Fibroblast of lung (primary cell): ENCODE data around the gene NR2F2. TPM values are rescaled to one million over a fixed set of nuclear protein-coding genes. Genes with fewer than 3 reads are reported as not detected.

ENCODE experiments used
- DNase-seq, 2 donors: peaks; one replicate each; pipeline versions ENCODE4 v3.0.0 to v3.0.0-alpha.2; 2010; ENCODE audit warnings: low read depth in 2 of 2
- H2AFZ ChIP-seq: 2 replicates; pipeline ENCODE4 v1.5.1; 2012; ENCODE audit warnings: low read length, control low read depth, inconsistent platforms
- H3K27ac ChIP-seq: 2 replicates; pipeline ENCODE4 v1.5.1; 2011; ENCODE audit warnings: low read length, control low read depth; ENCODE audit not compliant: insufficient read depth
- H3K27me3 ChIP-seq: 2 replicates; pipeline ENCODE4 v1.5.1; 2011; ENCODE audit warnings: mild to moderate bottlenecking, low read length; ENCODE audit not compliant: control insufficient read depth, insufficient read depth
- H3K36me3 ChIP-seq: 2 replicates; pipeline ENCODE4 v1.5.1; 2011; ENCODE audit warnings: low read length; ENCODE audit not compliant: control insufficient read depth, insufficient read depth
- H3K4me1 ChIP-seq: 2 replicates; pipeline ENCODE4 v1.5.1; 2011; ENCODE audit warnings: low read length; ENCODE audit not compliant: control insufficient read depth, insufficient read depth; ENCODE audit errors: extremely low read depth
- H3K4me2 ChIP-seq: 2 replicates; pipeline ENCODE4 v1.5.1; 2011; ENCODE audit warnings: low read length, control low read depth; ENCODE audit not compliant: insufficient read depth; ENCODE audit errors: extremely low read depth
- H3K4me3 ChIP-seq, 4 experiments: fragments of 200-600 bp in 1 of 4; sonication (generic) in 1 of 4; replicated peaks in 1 of 4; 2 replicates each; pipeline ENCODE4 v1.5.1; 2011 to 2016; ENCODE audit warnings: low read length in 4 of 4, low read depth in 3 of 4, mild to moderate bottlenecking in 3 of 4, control low read depth in 2 of 4, inconsistent platforms in 1 of 4, mixed read lengths in 1 of 4; ENCODE audit not compliant: insufficient read depth in 1 of 4; ENCODE audit errors: control extremely low read depth in 1 of 4
- H3K79me2 ChIP-seq: 2 replicates; pipeline ENCODE4 v1.5.1; 2012; ENCODE audit warnings: mild to moderate bottlenecking, low read length, inconsistent platforms; ENCODE audit not compliant: control insufficient read depth, insufficient read depth
- H3K9ac ChIP-seq: 2 replicates; pipeline ENCODE4 v1.5.1; 2011; ENCODE audit warnings: mild to moderate bottlenecking, low read length, control low read depth; ENCODE audit not compliant: insufficient read depth
- H3K9me3 ChIP-seq: 2 replicates; pipeline ENCODE4 v1.5.1; 2012; ENCODE audit warnings: low read depth, low read length; ENCODE audit not compliant: control insufficient read depth, insufficient read depth
- H4K20me1 ChIP-seq: 2 replicates; pipeline ENCODE4 v1.5.1; 2011; ENCODE audit warnings: low read length; ENCODE audit not compliant: control insufficient read depth, insufficient read depth; ENCODE audit errors: extremely low read depth
- CTCF ChIP-seq, 2 donors: IDR thresholded peaks in 1 of 2; conservative IDR thresholded peaks in 1 of 2; 1 replicate in 1 of 2; 2 replicates in 1 of 2; pipeline ENCODE4 v1.5.1; 2011 to 2012; ENCODE audit warnings: low read length in 2 of 2, control low read depth in 1 of 2, inconsistent platforms in 1 of 2, low read depth in 1 of 2, mild to moderate bottlenecking in 1 of 2
- EZH2 ChIP-seq: IDR thresholded peaks from 2 replicates; pipeline ENCODE4 v1.5.1; 2012; ENCODE audit warnings: low read length, control low read depth, mild to moderate bottlenecking; ENCODE audit errors: missing control alignments
- polyA plus RNA-seq, 2 donors: library from polyadenylated mRNA; depleted of rRNA in 1 of 2; stranded (reverse) in 1 of 2; unstranded in 1 of 2; fragments of >200 nt; gene quantifications; 2 replicates each; pipeline ENCODE4 v1.2.1, GENCODE V29; 2011 to 2012; ENCODE audit warnings: missing spikeins in 1 of 2
- total RNA-seq: library from RNA; depleted of rRNA; stranded (reverse); fragments of >200 nt; gene quantifications from 2 replicates; pipeline ENCODE4 v1.2.1, GENCODE V29; 2014

NR2F2 gene
- total and polyA plus RNA-seq, 2 donors (not counting 1 experiment from before 2014, with no cell fraction given), result 15.7 to 130 TPM

GRCh38 chr15:96362755-96363651, 32.5 kb downstream of the NR2F2 start:
- H3K9ac ChIP-seq, result no peak overlapping the region
- H3K36me3 ChIP-seq, result no peaks in the 10 kb centered on the region
- H4K20me1 ChIP-seq, result no peaks in the 10 kb centered on the region
- no peak overlapping the region for H3K4me2 ChIP-seq
- H3K27ac ChIP-seq, result no peak overlapping the region
- H3K4me3 ChIP-seq, result no peak overlapping the region
- peaks cover 15% of the 10 kb centered on the region for H3K79me2 ChIP-seq
- no peak overlapping the region for H2AFZ ChIP-seq
- TF ChIP-seq CTCF (conservative IDR thresholded peaks at IDR 0.05 in 1 of 2, IDR thresholded peaks at IDR 0.05 in 1 of 2; ENCODE audit: low read depth in 1 of 2, low read length in 2 of 2) (no peak), EZH2 (no peak)
- peaks cover 4% of the 10 kb centered on the region for H3K4me1 ChIP-seq
- H3K9me3 ChIP-seq, result no peaks in the 10 kb centered on the region
- DNase-seq, result no peak
- H3K27me3 ChIP-seq, result no peaks in the 10 kb centered on the region

- Histone ChIP-seq H3K27me3 (no peaks in the 10 kb centered on the region), H3K27ac (no peak overlapping the region), H3K9ac (no peak overlapping the region), H3K9me3 (no peaks in the 10 kb centered on the region), H3K4me3 (no peak overlapping the region), H2AFZ (no peak overlapping the region), H3K79me2 (peaks cover 8% of the 10 kb centered on the region), H3K36me3 (no peaks in the 10 kb centered on the region), H3K4me1 (peaks cover under 1% of the 10 kb centered on the region), H3K4me2 (no peak overlapping the region), H4K20me1 (no peaks in the 10 kb centered on the region)
- TF ChIP-seq CTCF (conservative IDR thresholded peaks at IDR 0.05 in 1 of 2, IDR thresholded peaks at IDR 0.05 in 1 of 2; ENCODE audit: low read depth in 1 of 2, low read length in 2 of 2) (no peak), EZH2 (no peak)
- DNase-seq, result no peak
Measured at GRCh38 chr15:96363707-96364106, 33.2 kb downstream of the NR2F2 start.

- Histone ChIP-seq H3K36me3 (no peaks in the 10 kb centered on the region), H3K4me1 (no peaks in the 10 kb centered on the region), H3K4me3 (no peak overlapping the region), H3K79me2 (no peaks in the 10 kb centered on the region), H3K9me3 (no peaks in the 10 kb centered on the region), H3K27ac (no peak overlapping the region), H4K20me1 (no peaks in the 10 kb centered on the region), H3K27me3 (no peaks in the 10 kb centered on the region), H3K9ac (no peak overlapping the region), H3K4me2 (no peak overlapping the region), H2AFZ (no peak overlapping the region)
- TF ChIP-seq EZH2, result no peak
- TF ChIP-seq CTCF (conservative IDR thresholded peaks at IDR 0.05 in 1 of 2, IDR thresholded peaks at IDR 0.05 in 1 of 2; ENCODE audit: low read depth in 1 of 2, low read length in 2 of 2), result no peak
- DNase-seq, result no peak
Measured at GRCh38 chr15:96365781-96366525, 35.5 kb downstream of the NR2F2 start.
